ENCODE data around the gene EVA1A. TPM values are rescaled to one million over a fixed set of nuclear protein-coding genes. Genes with fewer than 3 reads are reported as not detected.
"Not testable (repeated sequence)": the region's sequence is repeated elsewhere in the genome, so short reads cannot be mapped to it uniquely, and the experiment has no call there.

The EVA1A gene
- total RNA-seq, 1 donor from 2014 or later, result not detected

GRCh38 chr2:75489721-75490120 is 71.0 kb downstream of the EVA1A start:
- H3K36me3 Mint-ChIP-seq (ENCODE audit: unreplicated experiment), result peaks cover 4% of the 10 kb centered on the region
- TF ChIP-seq, protein P1, sequence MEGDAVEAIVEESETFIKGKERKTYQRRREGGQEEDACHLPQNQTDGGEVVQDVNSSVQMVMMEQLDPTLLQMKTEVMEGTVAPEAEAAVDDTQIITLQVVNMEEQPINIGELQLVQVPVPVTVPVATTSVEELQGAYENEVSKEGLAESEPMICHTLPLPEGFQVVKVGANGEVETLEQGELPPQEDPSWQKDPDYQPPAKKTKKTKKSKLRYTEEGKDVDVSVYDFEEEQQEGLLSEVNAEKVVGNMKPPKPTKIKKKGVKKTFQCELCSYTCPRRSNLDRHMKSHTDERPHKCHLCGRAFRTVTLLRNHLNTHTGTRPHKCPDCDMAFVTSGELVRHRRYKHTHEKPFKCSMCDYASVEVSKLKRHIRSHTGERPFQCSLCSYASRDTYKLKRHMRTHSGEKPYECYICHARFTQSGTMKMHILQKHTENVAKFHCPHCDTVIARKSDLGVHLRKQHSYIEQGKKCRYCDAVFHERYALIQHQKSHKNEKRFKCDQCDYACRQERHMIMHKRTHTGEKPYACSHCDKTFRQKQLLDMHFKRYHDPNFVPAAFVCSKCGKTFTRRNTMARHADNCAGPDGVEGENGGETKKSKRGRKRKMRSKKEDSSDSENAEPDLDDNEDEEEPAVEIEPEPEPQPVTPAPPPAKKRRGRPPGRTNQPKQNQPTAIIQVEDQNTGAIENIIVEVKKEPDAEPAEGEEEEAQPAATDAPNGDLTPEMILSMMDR (IDR thresholded peaks at IDR 0.05; ENCODE audit: partially characterized antibody, unreplicated experiment), result no peak

GRCh38 chr2:75488157-75488556 is 72.6 kb downstream of the EVA1A start:
- no peak for DNase-seq
- no peaks in the 10 kb centered on the region for H3K27me3 Mint-ChIP-seq (ENCODE audit: unreplicated experiment)
- TF ChIP-seq, protein P1 (IDR thresholded peaks at IDR 0.05; ENCODE audit: partially characterized antibody, unreplicated experiment), result no peak
- no peak overlapping the region for H3K27ac Mint-ChIP-seq (ENCODE audit: unreplicated experiment)
- H3K4me3 Mint-ChIP-seq (ENCODE audit: unreplicated experiment), result no peak overlapping the region
- H3K36me3 Mint-ChIP-seq (ENCODE audit: unreplicated experiment), result peaks cover 4% of the 10 kb centered on the region
- no peaks in the 10 kb centered on the region for H3K4me1 Mint-ChIP-seq (ENCODE audit: low read depth, unreplicated experiment)
- H3K9me3 Mint-ChIP-seq (ENCODE audit: unreplicated experiment), result no peaks in the 10 kb centered on the region

More at GRCh38 chr2:75489721-75490120, 71.0 kb downstream of the EVA1A start:
- DNase-seq, result no peak
- no peaks in the 10 kb centered on the region for H3K9me3 Mint-ChIP-seq (ENCODE audit: unreplicated experiment)
- no peak overlapping the region for H3K4me3 Mint-ChIP-seq (ENCODE audit: unreplicated experiment)
- no peak overlapping the region for H3K27ac Mint-ChIP-seq (ENCODE audit: unreplicated experiment)
- no peaks in the 10 kb centered on the region for H3K4me1 Mint-ChIP-seq (ENCODE audit: low read depth, unreplicated experiment)
- no peaks in the 10 kb centered on the region for H3K27me3 Mint-ChIP-seq (ENCODE audit: unreplicated experiment)

DNA sequence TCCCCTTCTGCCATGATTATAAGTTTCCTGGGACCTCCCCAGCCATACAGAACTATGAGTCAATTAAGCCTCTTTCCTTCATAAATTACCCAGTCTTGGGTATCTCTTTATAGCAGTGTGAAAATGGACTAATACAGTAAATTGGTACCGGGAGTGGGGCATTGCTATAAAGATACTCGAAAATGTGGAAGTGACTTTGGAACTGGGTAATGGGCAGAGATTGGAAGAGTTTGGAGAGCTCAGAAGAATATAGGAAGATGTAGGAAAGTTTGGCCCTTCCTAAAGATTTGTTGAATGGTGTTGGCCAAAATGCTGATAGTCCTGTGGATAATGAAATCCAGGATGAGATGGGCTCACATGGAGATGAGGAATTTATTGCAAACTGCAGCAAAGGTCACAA is 74.0 kb downstream of the EVA1A start:
- not testable (repeated sequence) for H3K4me1 Mint-ChIP-seq (ENCODE audit: low read depth, unreplicated experiment); H3K36me3 Mint-ChIP-seq (ENCODE audit: unreplicated experiment); H3K27ac Mint-ChIP-seq (ENCODE audit: unreplicated experiment); H3K9me3 Mint-ChIP-seq (ENCODE audit: unreplicated experiment); H3K4me3 Mint-ChIP-seq (ENCODE audit: unreplicated experiment); H3K27me3 Mint-ChIP-seq (ENCODE audit: unreplicated experiment); DNase-seq

DNA sequence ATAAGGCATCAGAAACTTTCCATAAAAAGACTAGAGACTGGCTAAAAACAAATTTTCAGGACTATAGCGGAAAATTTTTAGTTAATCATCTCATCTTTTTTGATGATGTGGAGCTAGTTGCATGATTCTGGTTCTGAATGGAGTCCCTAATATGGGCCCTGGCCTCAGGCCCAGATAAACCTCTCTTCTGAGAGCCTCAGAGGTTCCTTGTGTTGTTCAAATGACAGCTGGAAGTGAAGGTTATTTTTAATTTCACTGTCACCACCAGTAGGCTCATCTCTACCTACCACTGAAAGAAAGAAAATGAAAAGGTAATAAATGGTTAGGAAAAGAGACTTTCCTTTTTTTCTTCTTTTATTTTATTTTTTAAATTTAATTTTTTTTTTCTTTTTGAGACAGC is 75.9 kb downstream of the EVA1A start:
- Mint-ChIP-seq H3K4me1 (ENCODE audit: low read depth, unreplicated experiment) (peaks cover 3% of the 10 kb centered on the region), H3K27me3 (ENCODE audit: unreplicated experiment) (no peaks in the 10 kb centered on the region), H3K27ac (ENCODE audit: unreplicated experiment) (no peak overlapping the region), H3K9me3 (ENCODE audit: unreplicated experiment) (no peaks in the 10 kb centered on the region), H3K4me3 (ENCODE audit: unreplicated experiment) (no peak overlapping the region), H3K36me3 (ENCODE audit: unreplicated experiment) (peaks cover 4% of the 10 kb centered on the region)
- DNase-seq, result no peak
- TF ChIP-seq, protein P1 (IDR thresholded peaks at IDR 0.05; ENCODE audit: partially characterized antibody, unreplicated experiment), result no peak

- H3K27ac Mint-ChIP-seq (ENCODE audit: unreplicated experiment), result no peak overlapping the region
- no peaks in the 10 kb centered on the region for H3K27me3 Mint-ChIP-seq (ENCODE audit: unreplicated experiment)
- peaks cover 4% of the 10 kb centered on the region for H3K36me3 Mint-ChIP-seq (ENCODE audit: unreplicated experiment)
- H3K4me3 Mint-ChIP-seq (ENCODE audit: unreplicated experiment), result no peak overlapping the region
- DNase-seq, result no peak
- peaks cover 3% of the 10 kb centered on the region for H3K4me1 Mint-ChIP-seq (ENCODE audit: low read depth, unreplicated experiment)
- no peaks in the 10 kb centered on the region for H3K9me3 Mint-ChIP-seq (ENCODE audit: unreplicated experiment)
- TF ChIP-seq, protein P1 (IDR thresholded peaks at IDR 0.05; ENCODE audit: partially characterized antibody, unreplicated experiment), result no peak
Observed at GRCh38 chr2:75483878-75484277, 76.9 kb downstream of the EVA1A start.

GRCh38 chr2:75482398-75482797 is 78.3 kb downstream of the EVA1A start:
- Mint-ChIP-seq H3K4me3 (ENCODE audit: unreplicated experiment) (no peak overlapping the region), H3K36me3 (ENCODE audit: unreplicated experiment) (peaks cover 4% of the 10 kb centered on the region), H3K4me1 (ENCODE audit: low read depth, unreplicated experiment) (peaks cover 3% of the 10 kb centered on the region), H3K9me3 (ENCODE audit: unreplicated experiment) (no peaks in the 10 kb centered on the region), H3K27me3 (ENCODE audit: unreplicated experiment) (no peaks in the 10 kb centered on the region), H3K27ac (ENCODE audit: unreplicated experiment) (no peak overlapping the region)
- TF ChIP-seq, protein P1 (IDR thresholded peaks at IDR 0.05; ENCODE audit: partially characterized antibody, unreplicated experiment), result no peak
- no peak for DNase-seq
